Measurements from ENCODE around the gene RSAD1.

Gene RSAD1

GRCh38 chr17:50508573-50509460, 30.2 kb downstream of the RSAD1 start:
- TF ChIP-seq CTCF (conservative IDR thresholded peaks at IDR 0.05; ENCODE audit: control insufficient read depth, insufficient read depth, low read depth, low read length) = no peak
- DNase-seq (ENCODE audit: low read depth) = no peak
- peak overlapping the region; percentile 42 for H3K4me3 ChIP-seq (ENCODE audit: control insufficient read depth, low read depth, low read length)

GRCh38 chr17:50511058-50511457, 32.4 kb downstream of the RSAD1 start:
- DNase-seq (ENCODE audit: low read depth) = peak; percentile 46
- H3K4me3 ChIP-seq (ENCODE audit: control insufficient read depth, low read depth, low read length) = no peak overlapping the region
- TF ChIP-seq CTCF (conservative IDR thresholded peaks at IDR 0.05; ENCODE audit: control insufficient read depth, insufficient read depth, low read depth, low read length) = no peak

GRCh38 chr17:50513495-50513894, 34.8 kb downstream of the RSAD1 start:
- no peak for TF ChIP-seq CTCF (conservative IDR thresholded peaks at IDR 0.05; ENCODE audit: control insufficient read depth, insufficient read depth, low read depth, low read length)
- peak; percentile 38 for DNase-seq (ENCODE audit: low read depth)
- no peak overlapping the region for H3K4me3 ChIP-seq (ENCODE audit: control insufficient read depth, low read depth, low read length)

- DNase-seq (ENCODE audit: low read depth) = no peak
- no peak overlapping the region for H3K4me3 ChIP-seq (ENCODE audit: control insufficient read depth, low read depth, low read length)
- no peak for TF ChIP-seq CTCF (conservative IDR thresholded peaks at IDR 0.05; ENCODE audit: control insufficient read depth, insufficient read depth, low read depth, low read length)
These were observed 35.7 kb downstream of the RSAD1 start for GRCh38 chr17:50514388-50514787.

- no peak overlapping the region for H3K4me3 ChIP-seq (ENCODE audit: control insufficient read depth, low read depth, low read length)
- no peak for TF ChIP-seq CTCF (conservative IDR thresholded peaks at IDR 0.05; ENCODE audit: control insufficient read depth, insufficient read depth, low read depth, low read length)
- DNase-seq (ENCODE audit: low read depth) = peak; percentile 62
These were observed 36.5 kb downstream of the RSAD1 start for GRCh38 chr17:50514936-50515702.

GRCh38 chr17:50517011-50517410, 38.4 kb downstream of the RSAD1 start:
- no peak for DNase-seq (ENCODE audit: low read depth)
- TF ChIP-seq CTCF (conservative IDR thresholded peaks at IDR 0.05; ENCODE audit: control insufficient read depth, insufficient read depth, low read depth, low read length) = no peak
- no peak overlapping the region for H3K4me3 ChIP-seq (ENCODE audit: control insufficient read depth, low read depth, low read length)

Measured in fibroblast of mammary gland (primary cell).